ENCODE data around the gene MGLL.

Gene MGLL

GRCh38 chr3:127644641-127645370, 177.5 kb downstream of the MGLL start:
- DNase-seq: no peak

- DNase-seq: no peak
Measured at GRCh38 chr3:127640042-127640355, 182.3 kb downstream of the MGLL start.

- DNase-seq: no peak
Measured at GRCh38 chr3:127639173-127640041, 182.9 kb downstream of the MGLL start.

Measured in CD4-positive, alpha-beta T cell treated with Interleukin-17A for 1 hour (primary cell).